COLO668 (cell line): ENCODE results near the gene NEK7.
"Not testable (repeated sequence)": the region's sequence is repeated elsewhere in the genome, so short reads cannot be mapped to it uniquely, and the experiment has no call there.

Source experiments
- DNase-seq: peaks from one replicate; lab custom pipeline; 2025; ENCODE audit not compliant: unreplicated experiment; lab: John Stamatoyannopoulos, UW

The NEK7 gene

GRCh38 chr1:198201956-198202784 is 45.4 kb downstream of the NEK7 start:
- no peak for DNase-seq

- no peak for DNase-seq
Measured at GRCh38 chr1:198203434-198203833, 46.6 kb downstream of the NEK7 start.

GRCh38 chr1:198205016-198205684 is 48.4 kb downstream of the NEK7 start:
- no peak for DNase-seq

- DNase-seq: no peak
Measured at GRCh38 chr1:198206292-198206691, 49.5 kb downstream of the NEK7 start.

GRCh38 chr1:198211696-198212095 is 54.9 kb downstream of the NEK7 start:
- no peak for DNase-seq

- no peak for DNase-seq
Measured at GRCh38 chr1:198212126-198212525, 55.3 kb downstream of the NEK7 start.

- no peak for DNase-seq
Measured at GRCh38 chr1:198212675-198213074, 55.9 kb downstream of the NEK7 start.

GRCh38 chr1:198214924-198215323 is 58.1 kb downstream of the NEK7 start:
- DNase-seq: no peak

GRCh38 chr1:198220428-198220827 is 63.6 kb downstream of the NEK7 start:
- DNase-seq: no peak

- not testable (repeated sequence) for DNase-seq
Measured at GRCh38 chr1:198227010-198227409, 70.2 kb downstream of the NEK7 start.

GRCh38 chr1:198227454-198227853 is 70.7 kb downstream of the NEK7 start:
- not testable (repeated sequence) for DNase-seq

- no peak for DNase-seq
Measured at GRCh38 chr1:198228925-198229324, 72.1 kb downstream of the NEK7 start.

GRCh38 chr1:198231779-198232178 is 75.0 kb downstream of the NEK7 start:
- DNase-seq: no peak

- DNase-seq: no peak
Measured at GRCh38 chr1:198232378-198232777, 75.6 kb downstream of the NEK7 start.

GRCh38 chr1:198232940-198233675 is 76.3 kb downstream of the NEK7 start:
- no peak for DNase-seq

- no peak for DNase-seq
Measured at GRCh38 chr1:198234520-198235251, 77.9 kb downstream of the NEK7 start.

GRCh38 chr1:198238121-198238520 is 81.3 kb downstream of the NEK7 start:
- DNase-seq: no peak

GRCh38 chr1:198241553-198241952 is 84.8 kb downstream of the NEK7 start:
- DNase-seq: no peak

- DNase-seq: no peak
Measured at GRCh38 chr1:198244772-198245171, 88.0 kb downstream of the NEK7 start.

GRCh38 chr1:198245379-198245778 is 88.6 kb downstream of the NEK7 start:
- DNase-seq: no peak

- DNase-seq: no peak
Measured at GRCh38 chr1:198246337-198246736, 89.5 kb downstream of the NEK7 start.
